Myocyte (in vitro differentiated cells): ENCODE measurements around the gene ENOX2. TPM values are rescaled to one million over a fixed set of nuclear protein-coding genes. Genes with fewer than 3 reads are reported as not detected.
A peak's percentile ranks its signal among the peaks of the same experiment; 100 is the strongest.

ENCODE experiments used
- DNase-seq: peaks from one replicate; pipeline ENCODE4 v3.0.0-alpha.2; 2012; ENCODE audit warnings: low read depth
- total RNA-seq: library from RNA; depleted of rRNA; stranded (reverse); fragments of >200 nt; gene quantifications from 2 replicates; pipeline ENCODE4 v1.2.3, GENCODE V29; 2014

Gene ENOX2
- total RNA-seq, 1 donor from 2014 or later = 12.1 TPM

GRCh38 chrX:130885508-130885907 lies 17.5 kb downstream of the ENOX2 start:
- no peak for DNase-seq

DNA sequence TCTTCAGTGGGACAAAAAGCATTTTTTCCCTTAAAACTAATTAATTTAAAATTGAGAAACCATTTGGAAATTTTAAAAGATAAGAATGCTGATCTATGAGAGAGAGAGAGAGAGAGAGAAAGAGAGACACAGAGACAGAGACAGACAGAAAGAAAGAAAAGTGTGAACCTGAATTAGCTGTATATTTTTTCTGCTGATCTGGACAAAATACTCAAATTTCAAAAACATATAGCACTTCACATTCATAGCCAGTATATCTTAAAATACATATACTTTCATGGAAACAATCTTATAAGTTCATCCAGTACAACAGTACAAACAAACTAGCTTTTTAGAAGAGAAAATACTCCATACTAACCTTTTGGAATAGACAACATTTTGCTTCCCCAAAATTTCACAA lies 18.4 kb downstream of the ENOX2 start:
- no peak for DNase-seq

DNA sequence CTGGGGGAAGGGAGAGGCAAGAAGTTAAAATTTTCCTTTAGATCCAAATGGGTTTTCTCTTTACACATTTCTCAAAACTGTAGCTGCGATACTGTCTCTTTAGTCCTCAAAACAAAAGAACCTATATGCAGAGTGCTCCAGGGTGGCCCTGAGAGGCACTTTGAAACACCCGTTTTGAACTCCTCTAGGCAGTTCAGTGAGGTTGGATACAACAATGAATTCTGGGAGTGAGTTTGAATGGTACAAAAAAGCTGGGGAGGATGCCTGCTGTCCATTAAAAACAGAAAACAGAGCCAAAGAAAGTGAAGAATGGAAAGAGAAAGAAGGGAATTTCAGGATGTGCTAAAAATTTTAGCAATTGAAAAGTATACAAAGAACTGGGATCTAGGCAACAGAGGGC lies 23.1 kb downstream of the ENOX2 start:
- no peak for DNase-seq

- peak; percentile 86 for DNase-seq
Observed at GRCh38 chrX:130878350-130879341, 24.4 kb downstream of the ENOX2 start.

DNA sequence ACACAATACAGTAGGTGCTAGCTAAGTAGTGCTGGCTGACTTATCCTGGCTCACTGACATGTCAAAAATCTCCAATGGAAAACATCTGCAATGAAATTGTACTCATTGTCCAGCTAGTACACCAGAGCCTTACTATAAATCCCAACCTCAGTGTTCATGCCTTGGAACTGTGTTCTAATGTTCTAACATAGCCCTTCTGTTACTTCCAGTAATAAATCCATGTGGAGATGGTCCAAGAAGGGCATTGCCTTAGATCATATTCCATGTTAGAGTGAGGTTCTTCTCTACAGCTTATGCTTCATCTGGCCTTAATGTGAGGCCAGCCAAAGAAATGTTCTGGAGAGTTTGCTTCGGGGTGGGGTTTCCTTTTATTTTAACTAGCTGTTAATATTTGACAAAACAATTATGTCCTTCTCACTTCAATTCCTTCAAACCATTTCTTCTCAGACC lies 25.1 kb downstream of the ENOX2 start:
- DNase-seq = peak; percentile 9

DNA sequence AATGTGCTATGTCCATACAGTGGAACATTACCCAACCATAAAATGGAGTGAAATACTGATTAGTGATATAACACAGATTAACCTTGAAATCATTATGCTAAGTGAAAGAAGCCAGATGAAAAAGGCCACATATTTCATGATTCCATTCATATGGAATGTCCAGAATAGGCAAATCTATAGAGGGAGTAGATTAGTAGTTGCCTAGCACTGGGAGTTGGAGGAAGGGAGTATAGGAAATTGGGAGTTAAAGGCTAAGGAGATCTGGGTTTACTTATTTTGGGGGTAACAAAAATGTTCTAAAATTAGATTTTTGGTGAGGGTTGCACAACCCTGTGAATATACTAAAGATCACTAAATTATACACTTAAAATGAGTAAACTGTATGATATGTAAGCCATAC lies 26.8 kb downstream of the ENOX2 start:
- DNase-seq = no peak

DNA sequence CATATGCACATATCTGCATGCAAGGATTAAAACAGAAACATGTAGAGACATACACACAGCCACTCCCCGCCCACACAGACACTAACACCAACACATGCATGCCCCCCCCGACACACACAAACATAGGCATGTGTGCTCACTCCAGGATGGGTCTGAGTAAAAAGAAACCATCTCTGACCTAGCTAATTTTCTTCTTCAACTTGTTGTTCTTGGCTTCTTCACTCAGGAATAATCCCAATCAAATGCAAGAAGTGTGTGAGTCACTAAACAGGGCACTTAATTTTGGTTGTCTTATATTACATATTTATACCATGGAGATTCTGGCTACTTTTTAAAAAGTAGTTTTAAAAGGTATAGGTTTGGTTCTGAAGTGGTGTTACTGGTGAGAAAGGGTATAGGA lies 28.3 kb downstream of the ENOX2 start:
- DNase-seq = peak; percentile 10

DNA sequence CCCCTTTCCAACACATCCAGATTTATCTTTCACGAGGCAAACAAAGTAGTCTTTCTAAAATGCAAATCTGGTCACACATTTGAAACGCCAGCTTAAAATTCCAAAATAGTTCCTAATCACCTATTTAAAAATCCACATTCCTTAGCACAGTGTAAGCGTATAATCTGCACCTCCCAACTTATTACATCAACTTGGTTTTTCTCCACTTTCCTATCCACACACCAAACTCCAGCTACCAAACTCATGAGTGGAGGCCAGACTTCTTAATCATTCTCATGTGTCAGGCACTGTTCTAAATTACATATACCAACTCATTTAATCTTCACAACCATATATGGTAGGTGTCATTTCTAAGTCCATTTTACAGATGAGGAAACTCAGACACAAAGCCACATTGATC lies 33.8 kb downstream of the ENOX2 start:
- no peak for DNase-seq

DNA sequence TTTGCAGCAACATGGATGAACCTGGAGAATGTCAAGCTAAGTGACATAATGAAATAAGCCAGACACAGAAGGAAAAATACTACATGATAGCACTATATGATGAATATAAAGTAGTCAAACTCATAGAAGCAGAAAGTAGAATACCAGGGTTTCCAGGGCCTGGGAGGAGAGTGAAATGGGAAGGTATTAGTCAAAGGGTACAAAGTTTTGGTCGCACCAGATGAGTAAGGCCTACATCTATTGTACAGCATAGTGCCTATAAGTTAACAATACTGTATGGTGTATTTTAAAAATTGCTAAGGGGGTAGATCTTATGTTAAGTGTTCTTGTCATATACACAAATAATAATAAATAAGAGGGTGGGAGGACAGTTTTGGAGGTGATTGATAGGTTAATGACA lies 41.5 kb downstream of the ENOX2 start:
- DNase-seq = no peak

DNA sequence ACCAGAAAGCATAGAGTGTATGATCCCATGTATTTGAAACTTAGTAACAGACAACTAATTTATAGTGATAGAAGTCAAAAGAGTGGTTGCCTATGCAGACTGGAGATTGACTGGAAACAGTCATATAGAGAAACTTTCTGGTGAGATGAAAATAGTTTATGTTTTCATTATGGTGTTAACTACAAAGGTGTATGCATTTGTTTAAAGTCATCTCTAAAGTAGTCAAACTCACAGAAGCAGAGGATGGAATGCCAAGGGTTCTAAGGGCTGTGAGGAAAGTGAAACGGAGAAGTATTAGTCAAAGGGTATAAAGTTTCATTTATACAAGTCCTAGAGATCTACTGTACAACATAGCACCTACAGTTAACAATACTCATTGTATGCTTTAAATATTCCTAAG lies 45.8 kb downstream of the ENOX2 start:
- DNase-seq = no peak

- DNase-seq = no peak
Observed at GRCh38 chrX:130851569-130851968, 51.4 kb downstream of the ENOX2 start.

- no peak for DNase-seq
Observed at GRCh38 chrX:130848763-130849162, 54.2 kb downstream of the ENOX2 start.

GRCh38 chrX:130846746-130847145 lies 56.3 kb downstream of the ENOX2 start:
- no peak for DNase-seq

DNA sequence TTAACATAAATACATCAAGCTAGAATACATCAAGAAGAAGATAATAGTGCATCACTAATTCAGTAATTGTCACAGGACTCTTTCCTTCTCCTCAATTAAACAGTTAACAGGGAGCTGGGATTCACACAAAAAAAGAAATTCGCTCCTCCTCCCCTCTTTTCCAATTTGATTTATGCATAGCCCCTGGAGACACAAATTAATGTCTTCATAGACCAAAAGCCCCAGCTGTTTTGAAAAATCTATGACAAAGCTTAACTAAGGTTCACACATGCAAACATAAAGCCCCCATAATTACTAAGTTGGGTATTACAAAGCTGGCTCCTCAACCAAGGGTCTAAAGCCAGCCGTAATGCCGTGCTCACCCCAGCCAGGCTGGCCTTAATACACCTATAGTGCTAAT lies 61.2 kb downstream of the ENOX2 start:
- DNase-seq = no peak

DNA sequence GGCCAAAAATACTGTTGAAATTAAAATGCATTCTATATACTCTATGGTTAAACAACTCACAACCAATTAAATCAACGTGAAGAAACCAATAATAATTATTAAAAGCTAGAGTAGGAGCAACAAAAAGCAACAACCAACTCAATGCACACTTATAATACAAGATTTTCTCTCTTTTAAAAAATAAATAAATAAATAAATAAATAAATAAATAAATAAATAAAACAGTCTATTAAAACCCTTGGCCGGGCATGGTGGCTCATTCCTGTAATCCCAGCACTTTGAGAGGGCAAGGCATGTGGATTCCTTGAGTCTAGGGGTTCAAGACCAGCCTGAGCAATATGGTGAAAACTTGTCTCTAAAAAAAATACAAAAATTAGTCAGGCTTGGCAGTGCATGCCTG lies 62.7 kb downstream of the ENOX2 start:
- no peak for DNase-seq

GRCh38 chrX:130836447-130836846 lies 66.6 kb downstream of the ENOX2 start:
- DNase-seq = no peak

DNA sequence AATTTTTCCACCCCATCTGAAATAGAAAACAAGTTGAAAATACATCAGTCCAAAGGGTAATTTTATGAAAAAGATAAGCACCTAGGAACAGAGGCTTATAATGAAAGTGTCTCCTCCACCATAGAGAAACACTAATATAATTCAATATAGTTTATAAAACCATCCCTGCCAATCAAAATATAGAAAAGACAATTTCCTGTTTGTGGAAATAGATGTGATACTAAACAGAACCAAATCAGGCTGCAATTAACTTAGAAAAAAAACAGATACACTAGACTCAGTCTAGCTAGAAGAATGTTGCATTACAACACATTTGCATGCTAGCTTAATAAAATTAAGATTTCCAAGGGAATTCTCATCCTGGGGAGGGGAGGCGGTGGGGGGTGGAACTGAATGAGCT lies 68.2 kb downstream of the ENOX2 start:
- DNase-seq = no peak

GRCh38 chrX:130834149-130834548 lies 68.9 kb downstream of the ENOX2 start:
- DNase-seq = no peak

DNA sequence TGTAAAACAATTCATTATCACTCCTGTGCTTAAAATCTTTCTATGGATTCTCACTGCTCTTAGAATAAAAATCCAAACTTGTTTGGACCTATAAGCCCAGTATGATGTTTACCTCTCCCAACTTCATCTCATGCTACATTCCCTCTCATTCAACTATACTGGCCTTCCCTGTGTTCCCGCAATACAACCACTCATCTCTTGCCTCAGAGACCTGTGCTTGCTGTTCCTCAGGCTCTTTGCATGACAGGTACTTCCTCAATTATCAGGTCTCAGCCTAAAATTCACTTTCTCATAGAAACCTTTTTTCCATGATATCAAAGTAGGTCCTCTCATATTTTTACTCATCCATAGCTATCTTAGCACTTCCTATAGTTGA lies 71.7 kb downstream of the ENOX2 start:
- no peak for DNase-seq

GRCh38 chrX:130830599-130831346 lies 72.2 kb downstream of the ENOX2 start:
- no peak for DNase-seq

DNA sequence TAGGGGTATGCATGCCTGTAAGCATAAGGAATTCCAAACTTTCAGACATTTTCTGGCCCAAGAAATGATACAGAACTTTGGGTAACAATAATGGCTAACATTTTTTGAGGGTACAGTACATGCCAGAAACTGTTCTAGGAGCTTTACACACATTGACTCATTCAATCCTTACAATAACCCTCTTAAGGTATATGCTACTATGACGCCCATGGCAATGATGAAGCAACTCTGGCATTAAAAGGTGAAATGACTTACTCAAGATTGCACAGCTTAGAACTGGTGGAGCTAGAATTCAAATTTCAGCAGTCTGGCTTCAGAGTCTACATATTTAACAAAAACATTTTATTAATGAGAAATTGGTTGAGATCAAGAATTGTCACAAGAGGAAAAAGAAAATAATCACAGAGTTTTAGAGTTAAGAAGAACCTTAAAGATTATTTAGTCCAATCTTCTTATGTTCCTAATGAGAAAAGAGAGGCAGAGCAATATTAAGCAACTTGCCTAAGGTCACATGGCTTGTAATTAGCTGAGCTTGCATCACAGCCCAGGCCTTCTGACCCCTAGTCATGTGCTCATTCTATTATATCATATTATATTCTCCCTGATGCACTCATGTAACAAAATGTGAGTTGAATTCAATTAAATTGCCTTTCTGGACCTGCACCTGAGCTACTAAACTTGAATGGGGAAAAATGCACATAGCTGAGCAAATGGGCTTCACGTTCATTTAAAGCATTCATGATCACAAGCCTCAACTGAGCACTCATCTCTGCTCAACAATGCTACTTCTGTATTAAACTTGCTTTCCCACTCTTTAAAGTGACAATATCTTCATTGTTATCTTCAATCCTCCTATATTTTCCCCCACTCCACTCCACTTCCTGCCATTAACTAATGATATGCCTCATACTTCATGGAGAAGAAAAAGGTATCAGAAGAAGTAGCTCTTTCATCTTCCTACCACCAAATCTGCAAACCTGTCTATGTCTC lies 73.2 kb downstream of the ENOX2 start:
- DNase-seq = no peak
